ENCODE measurements around the gene FOXO1.
"Not testable (repeated sequence)": the region's sequence is repeated elsewhere in the genome, so short reads cannot be mapped to it uniquely, and the experiment has no call there.

Gene FOXO1

DNA sequence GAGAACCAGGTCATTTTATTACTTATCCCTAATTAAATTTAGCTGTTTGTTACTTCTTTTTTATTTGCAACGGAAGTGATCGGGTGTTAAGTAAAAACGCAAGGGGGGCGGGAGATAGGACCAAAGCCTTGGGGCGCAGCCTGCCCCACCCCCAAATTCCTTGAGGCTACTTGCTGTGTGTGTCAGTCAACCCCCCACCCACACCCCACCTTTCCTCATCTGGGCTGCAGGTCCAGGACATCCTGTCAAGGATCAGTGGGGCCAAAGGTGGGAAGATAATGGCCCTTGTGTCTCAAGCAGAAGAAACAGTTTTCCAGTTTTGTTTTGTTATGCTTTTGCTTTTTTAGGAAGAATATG is 1.2 kb upstream of the FOXO1 start:
- in situ Hi-C loops (cut with MboI; ENCODE audit: low sequenced_read_pairs), result no loop called here

DNA sequence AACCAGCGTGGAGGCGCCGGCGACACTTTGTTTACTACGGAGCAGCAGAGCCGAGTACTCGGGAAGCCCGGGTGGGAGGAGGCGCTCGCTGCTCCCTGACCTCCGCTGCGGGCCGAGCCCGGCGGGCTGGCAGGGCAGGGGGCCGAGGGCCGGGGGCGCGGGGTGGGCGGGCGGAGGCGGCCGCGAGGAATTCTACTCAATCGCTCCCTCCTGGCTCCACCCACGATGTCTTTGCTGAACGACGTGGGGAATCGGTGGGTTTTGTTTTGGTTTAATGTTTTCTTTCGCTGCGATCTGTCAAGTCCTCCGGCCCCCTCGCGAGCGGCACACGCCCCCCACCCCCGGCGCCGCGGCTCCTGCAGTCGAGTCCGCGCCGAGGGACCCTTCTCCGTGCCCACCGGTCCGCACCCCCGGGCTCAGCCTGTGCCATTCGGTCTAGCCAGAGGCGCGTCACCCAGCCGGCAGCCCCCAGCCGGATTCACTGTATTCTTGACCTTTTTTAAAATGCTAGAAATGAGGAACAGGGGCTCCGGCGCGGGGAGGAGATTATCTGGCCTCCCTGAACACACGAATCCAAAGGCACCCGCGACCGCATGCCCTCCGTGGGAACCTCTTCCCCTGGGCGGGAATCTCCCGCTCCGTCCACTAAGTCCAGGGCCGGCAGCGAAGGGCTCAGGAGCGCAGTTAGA is 636 bp upstream of the FOXO1 start:
- in situ Hi-C loops (cut with MboI; ENCODE audit: low sequenced_read_pairs), result no loop called here

DNA sequence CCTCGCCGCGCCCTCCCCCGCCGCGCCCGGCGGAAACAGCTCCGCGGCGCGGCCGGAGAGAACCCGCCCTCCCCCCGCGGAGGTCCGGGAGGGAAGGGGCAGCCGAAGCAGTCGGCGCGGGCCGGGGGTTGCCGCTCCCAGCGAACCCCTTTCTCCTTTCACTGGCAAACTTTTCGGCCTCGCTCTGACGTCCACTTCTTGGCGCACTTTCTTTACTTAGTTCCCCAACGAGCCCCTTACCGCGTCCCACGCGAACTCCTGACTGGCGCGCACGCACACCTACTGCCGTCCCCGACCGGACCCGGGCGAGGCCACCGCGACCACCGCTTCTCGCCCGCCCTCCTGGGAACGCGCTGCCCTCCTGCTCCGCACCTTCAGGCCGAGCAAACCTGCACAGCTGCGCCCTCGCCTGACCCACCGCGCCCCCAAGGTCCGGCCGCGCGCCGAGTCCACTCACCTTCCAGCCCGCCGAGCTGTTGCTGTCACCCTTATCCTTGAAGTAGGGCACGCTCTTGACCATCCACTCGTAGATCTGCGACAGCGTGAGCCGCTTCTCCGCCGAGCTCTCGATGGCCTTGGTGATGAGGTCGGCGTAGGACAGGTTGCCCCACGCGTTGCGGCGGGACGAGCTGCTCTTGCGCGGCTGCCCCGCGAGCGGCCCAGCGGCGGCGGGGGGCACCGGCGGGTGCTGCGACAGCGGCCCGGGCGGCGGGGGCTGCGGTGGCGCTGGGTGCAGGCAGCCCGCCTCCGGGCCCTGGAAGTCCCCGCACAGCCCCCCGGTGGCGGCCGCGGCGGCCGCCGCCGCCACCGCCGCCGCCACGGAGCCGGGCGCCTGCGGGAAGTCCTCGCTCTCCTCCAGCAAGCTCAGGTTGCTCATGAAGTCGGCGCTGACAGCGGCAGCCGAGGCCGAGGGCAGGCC is 1.1 kb downstream of the FOXO1 start:
- in situ Hi-C loops (cut with MboI; ENCODE audit: low sequenced_read_pairs), result no loop called here

DNA sequence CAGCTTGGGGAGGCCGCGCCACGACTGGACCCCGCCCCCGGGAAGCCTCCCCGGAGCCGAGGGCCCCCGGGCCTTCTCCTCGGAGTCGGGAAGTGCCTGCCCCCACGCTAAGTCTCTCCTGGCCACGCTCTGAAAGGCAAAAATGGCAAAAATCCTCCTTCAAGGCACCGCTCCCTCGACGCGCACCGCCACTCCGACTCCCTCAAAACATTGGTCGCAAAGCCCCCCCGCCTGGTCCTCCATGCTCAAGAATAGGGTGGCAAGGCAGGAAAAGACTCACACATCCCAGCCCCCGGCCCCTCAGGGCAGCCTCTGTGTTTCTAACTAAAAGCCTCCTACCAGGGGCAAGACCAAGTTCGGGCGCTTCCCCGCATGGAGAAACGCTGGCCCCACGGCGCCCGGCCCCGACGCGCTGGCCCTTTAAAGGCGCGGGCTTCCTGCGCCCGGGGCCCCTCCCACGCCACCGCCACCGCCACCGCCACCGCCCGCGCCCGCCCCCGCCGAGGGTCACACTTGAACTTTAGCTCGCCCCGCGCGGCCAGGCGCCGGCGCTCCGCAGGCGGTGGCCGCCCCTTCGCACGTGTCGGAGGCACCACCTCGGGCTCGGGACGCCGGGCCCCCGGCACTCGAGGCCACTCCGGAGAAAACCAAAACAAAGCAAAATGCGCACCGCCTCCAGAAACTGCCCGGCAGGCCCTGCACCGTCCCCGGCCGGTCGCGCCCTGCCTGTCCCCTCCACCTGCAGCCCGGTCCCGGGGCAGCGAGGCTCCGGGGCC is 1.9 kb downstream of the FOXO1 start:
- in situ Hi-C loops (cut with MboI; ENCODE audit: low sequenced_read_pairs), result no loop called here

DNA sequence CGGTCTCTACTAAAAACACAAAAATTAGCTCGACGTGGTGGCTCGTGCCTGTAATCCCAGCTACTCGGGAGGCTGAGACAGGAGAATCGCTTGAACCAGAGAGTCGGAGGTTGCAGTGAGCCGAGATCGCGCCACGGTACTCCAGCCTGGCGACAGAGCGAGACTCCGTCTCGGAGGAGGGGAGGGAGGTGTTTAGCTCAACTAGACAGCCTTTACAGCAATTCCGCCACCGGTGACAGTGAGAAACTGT is 2.4 kb downstream of the FOXO1 start:
- in situ Hi-C loops (cut with MboI; ENCODE audit: low sequenced_read_pairs), result not testable (repeated sequence)

DNA sequence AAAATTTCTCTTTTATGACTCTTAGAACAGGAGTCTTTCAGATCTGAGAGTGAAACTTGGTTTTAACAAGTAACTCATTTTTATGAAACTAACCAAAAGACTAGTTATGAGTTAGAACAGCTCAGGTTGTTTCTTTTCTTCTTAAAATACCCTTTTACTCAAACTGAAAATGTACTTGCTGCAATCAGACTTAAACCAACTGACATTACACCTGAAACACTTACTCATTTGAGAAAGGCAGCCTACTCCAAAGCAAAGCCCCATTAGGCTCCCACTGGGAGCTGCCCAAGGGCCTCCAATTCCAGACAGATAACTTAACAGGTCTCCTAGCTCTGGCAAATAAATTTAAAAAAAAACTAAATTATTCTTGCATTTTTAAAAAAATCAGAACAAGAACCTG is 3.6 kb downstream of the FOXO1 start:
- in situ Hi-C loops (cut with MboI; ENCODE audit: low sequenced_read_pairs), result no loop called here

DNA sequence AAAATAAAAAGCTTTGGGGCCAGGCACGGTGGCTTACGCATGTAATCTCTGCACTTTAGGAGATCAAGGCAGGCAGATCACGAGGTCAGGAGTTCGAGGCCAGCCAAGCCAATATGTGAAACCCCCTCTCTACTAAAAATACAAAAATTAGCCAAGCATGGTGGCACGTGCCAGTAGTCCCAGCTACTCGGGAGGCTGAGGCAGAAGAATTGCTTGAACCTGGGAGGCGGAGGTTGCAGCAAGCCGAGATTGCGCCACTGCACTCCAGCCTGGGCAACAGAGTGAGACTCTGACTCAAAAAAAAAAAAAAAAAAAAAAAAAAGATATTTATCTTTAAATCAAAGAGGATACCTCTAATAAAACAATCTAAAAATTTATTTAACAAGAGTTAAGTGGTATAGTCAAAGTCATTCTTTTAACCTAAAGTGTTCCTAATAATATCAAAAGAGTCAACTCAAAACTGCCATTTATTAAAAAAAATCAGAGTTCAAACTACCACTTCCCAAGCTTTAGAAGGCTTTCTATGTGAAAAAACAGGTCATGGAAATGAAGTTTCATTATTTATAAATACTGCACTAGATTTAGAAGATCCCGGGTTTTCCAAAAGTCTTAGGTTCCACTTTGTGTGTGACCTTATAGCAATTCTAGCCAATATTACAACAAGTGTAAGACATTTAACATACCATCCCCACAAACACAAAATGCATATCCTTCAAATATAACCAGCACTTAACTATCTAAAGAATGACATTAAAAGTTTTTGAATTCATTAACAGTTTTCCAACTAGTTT is 4.4 kb downstream of the FOXO1 start:
- in situ Hi-C loops (cut with MboI; ENCODE audit: low sequenced_read_pairs), result no loop called here

DNA sequence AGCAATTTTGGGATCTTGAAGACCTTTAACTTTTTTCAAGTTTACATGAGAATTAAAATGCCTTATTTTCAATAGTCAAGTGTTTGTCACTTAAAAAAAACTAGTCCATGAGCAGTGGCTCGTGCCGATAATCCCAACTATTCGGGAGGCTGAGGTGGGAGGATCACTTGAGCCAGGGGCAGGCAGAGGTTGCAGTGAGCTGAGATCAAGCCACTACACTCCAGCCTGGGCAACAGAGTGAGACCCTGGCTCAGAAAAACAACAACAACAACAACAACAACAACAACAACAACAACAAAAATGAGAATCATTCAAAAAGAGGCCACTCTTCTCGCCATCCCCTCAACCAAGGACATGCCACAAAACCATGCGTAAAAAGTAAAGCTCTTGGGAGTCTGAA is 5.7 kb downstream of the FOXO1 start:
- in situ Hi-C loops (cut with MboI; ENCODE audit: low sequenced_read_pairs), result no loop called here

DNA sequence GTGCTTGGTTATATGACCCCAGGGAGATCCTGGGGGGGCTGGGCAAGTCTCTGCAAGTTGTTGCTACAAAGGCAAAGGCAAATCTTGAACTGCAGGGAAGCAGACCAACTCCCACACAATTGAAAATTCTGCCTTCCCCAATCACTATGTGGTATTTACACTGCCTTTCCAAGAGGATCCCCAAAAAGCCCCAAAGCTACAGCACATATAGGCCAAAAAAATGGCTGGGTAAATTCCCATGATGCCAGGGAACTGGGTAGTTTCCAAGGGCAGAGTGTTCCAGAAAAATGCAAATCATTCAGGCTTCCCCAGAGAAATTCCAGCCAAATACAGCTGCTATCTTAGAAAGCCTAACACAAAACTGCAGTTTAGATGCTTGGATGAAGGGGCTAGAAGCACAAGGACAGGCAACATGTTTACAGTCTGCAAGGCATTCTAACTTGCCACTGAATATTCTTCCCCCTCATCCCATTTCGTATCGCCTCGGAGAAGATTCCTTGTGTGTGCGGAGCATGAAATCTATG is 6.2 kb downstream of the FOXO1 start:
- in situ Hi-C loops (cut with MboI; ENCODE audit: low sequenced_read_pairs), result no loop called here

DNA sequence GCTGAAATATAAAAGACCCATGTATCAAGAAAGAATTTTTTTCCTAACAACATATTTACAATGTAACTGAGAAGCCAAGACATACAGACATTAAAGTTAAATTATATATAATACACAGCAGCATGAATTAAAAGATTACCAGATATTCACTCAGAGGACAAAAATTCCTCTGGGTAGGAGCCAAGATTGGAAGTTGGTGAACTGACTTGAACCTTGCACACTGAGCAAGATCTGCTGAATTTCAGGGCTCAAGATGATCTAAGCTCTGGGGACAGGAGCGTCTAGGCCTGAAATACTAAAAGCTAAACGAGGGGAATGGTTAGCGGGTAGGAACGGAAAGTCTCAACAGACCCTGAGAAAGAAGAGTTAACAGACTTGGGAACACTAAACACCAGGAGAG is 8.5 kb downstream of the FOXO1 start:
- in situ Hi-C loops (cut with MboI; ENCODE audit: low sequenced_read_pairs), result no loop called here

DNA sequence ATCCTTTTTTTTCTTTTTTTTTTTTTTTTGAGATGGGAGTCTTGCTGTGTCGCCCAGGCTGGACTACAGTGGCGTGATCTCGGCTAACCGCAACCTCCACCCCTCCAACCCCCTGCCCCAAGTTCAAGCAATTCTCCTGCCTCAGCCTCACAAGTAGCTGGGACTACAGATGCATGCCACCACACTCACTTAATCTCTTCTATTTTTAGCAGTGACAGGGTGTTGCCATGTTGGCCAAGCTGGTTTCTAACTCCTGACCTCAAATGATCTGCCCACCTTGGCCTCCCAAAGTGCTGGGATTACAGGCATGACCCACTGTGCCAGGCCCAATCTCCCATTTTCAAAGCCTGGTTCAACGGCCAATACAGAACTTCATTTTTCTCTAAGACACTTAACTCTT is 9.1 kb downstream of the FOXO1 start:
- in situ Hi-C loops (cut with MboI; ENCODE audit: low sequenced_read_pairs), result no loop called here

DNA sequence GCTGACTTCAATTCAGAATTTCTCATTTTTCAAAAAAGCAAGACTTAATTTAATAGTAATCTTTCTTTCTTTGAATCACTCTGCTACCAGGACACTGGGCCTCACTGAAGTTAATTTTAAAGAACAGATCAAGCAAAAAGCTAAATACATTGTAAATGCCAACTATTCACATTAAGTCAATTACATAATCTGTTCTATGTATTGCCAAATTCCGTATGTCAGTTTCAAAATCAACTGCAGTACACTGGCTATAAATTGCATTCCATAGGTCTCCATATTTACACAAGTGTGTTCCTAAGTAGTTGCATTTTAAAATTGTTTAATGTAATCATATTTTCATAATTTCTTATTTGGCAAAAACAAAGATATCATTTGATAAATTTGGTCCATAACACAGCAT is 10.1 kb downstream of the FOXO1 start:
- in situ Hi-C loops (cut with MboI; ENCODE audit: low sequenced_read_pairs), result no loop called here

DNA sequence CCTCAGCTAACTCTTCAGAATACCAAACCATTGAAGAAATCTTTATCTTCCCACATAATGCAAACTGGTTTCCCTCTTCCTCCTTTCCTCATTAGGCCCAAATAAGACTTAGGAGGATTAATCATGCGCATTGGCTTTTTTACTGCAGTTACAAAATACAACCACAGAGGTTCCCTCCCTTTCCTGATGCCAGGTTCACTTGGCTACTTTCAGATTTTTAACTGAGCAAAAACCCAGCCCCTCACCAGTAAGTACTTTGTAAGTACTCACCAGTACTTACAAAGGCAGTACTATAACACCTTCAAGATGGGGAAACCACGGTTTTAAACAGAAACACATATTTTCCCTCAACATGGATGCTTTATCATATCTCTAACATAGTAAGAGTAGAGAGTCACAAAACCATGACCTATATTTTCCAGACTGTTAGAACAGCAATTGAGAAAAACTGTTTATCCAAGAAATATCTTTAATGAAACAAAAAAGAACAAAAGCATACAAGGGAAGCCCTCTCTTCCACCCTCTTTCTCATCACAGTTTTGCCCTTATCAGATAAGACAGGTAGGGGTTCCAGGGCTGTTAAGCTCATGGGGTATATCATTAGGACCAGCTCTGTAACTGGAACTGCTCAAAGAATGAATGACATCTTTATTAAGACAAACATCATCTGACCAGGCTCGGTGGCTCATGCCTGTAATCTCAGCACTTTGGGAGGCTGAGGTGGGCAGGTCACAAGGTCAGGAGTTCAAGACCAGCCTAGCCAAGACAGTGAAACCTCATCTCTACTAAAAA is 12.7 kb downstream of the FOXO1 start:
- in situ Hi-C loops (cut with MboI; ENCODE audit: low sequenced_read_pairs), result no loop called here

DNA sequence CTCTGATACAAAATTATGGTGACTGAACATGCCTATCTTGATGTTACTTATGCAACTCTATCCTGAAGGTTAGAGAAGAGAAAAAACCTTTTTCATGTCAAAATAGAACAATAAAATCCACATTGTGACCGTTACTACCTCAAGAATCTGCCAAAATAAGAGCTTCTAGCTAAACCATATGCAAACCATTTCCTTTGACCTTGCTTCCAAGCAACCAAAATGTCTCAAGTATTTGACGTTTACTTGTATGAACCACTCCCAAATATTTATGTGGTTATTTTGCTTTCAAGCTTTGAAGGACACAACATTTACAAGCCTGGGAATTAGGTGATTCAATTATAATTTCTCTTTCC is 13.9 kb downstream of the FOXO1 start:
- in situ Hi-C loops (cut with MboI; ENCODE audit: low sequenced_read_pairs), result no loop called here

DNA sequence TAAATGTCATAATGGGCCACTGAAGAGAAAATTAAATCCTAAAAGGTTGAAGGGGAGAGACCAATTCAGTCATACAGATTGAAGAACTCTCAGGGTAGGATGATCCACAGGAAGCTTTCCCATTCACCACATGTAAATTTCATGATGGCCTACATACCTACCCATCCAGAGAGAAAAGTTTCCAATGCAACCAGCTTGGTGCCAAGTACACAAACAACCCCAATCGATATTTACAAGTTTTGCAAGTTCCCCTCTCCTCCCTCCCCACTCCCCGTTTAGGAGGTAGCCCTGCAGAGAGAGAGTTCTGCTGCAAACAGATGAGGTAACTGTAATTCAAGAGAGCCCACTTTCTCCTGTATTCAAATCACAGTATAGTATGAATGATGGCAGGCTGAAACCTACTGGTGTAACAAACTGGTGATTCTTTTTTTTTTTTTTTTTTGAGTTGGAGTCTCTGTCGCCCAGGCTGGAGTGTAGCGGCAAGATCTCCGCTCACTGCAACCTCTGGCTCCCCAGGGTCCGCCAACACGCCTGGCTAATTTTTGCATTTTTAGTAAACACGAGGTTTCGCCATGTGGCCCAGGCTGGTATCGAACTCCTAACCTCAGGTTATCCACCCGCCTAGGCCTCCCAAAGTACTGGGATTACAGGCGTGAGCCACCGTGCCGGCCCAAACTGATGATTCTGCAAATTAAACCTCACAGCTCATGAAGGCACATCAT is 14.4 kb downstream of the FOXO1 start:
- in situ Hi-C loops (cut with MboI; ENCODE audit: low sequenced_read_pairs), result no loop called here

DNA sequence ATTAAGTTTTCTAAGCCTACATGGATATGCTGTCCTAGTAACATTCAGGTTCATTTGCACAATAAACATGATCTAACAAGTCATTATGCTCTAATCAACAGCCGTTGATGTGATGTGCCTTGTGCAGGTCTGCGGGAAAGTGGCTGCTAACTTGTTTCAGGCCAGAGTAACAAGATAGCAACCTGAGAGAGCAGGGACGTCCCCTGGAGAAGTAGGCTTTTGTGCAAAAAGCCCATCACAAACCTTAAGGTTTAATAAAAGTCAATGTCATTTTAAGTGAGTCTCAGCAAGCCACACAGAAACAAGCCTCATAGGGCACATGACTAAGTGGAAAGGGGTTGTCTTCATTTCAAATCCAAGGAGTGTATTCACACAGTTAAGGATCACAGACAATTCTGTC is 17.6 kb downstream of the FOXO1 start:
- in situ Hi-C loops (cut with MboI; ENCODE audit: low sequenced_read_pairs), result no loop called here

DNA sequence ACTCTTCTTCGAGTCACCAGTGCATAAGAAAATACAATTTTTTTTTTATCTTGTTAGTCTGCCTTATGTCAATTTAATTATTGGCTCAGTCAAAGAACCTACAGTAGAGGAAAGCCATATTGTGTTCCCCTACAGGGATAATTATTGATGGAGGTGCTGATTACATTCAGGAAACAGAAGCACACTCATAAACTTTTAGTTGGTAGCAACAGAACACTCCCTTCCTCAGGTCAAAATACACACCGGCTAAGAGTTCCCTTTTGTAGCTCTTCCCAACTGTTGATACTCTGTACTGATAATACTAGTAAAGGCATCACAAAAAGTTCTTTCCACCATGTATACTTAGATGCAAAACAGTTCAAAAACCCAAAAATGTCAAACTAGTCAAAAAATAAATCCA is 18.4 kb downstream of the FOXO1 start:
- in situ Hi-C loops (cut with MboI; ENCODE audit: low sequenced_read_pairs), result no loop called here

DNA sequence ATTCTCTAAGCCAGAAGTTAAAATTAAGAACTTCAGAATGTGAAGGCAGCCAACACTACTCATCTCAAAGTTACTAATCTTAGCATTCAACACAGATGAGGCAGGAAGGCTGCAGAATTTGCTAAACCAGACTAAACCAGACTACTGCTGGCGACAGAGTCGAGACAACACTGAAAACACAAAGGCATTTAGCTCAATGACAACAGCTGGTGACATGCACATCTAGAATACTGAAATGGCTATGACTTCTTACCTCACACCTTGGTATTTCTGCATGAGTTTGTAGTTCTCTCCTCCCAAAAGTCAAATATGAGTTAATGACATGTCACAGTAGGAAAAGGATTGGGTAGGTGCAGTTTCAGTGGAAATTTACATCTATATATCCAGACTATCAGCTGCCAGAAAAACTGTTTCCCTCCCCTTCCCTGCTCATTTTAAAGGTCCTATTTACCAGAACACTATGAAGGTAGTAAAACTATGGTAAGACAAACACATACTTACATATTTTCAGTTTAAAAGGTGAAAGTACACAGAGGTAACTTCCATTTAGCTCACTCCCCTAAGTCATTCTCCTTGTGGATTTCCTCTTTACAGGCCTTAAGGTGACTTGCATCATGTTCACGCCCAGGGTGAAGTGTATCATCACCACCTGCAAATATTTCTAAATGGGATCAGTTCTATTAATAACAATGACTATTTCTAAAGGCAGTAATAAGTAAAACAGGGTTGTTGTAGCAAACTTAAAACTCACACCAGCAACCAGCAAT is 21.4 kb downstream of the FOXO1 start:
- in situ Hi-C loops (cut with MboI; ENCODE audit: low sequenced_read_pairs), result no loop called here
